ENCODE measurements around the gene ARHGAP45. TPM values are rescaled to one million over a fixed set of nuclear protein-coding genes. Genes with fewer than 3 reads are reported as not detected.
A peak's percentile ranks its signal among the peaks of the same experiment; 100 is the strongest.

ARHGAP45 gene
- total and polyA plus RNA-seq, 9 of the 15 experiments (the other 6 are each of a cell fraction or from before 2014, with no cell fraction given): 0.08 to 22.1 (median 4.2) TPM

DNA sequence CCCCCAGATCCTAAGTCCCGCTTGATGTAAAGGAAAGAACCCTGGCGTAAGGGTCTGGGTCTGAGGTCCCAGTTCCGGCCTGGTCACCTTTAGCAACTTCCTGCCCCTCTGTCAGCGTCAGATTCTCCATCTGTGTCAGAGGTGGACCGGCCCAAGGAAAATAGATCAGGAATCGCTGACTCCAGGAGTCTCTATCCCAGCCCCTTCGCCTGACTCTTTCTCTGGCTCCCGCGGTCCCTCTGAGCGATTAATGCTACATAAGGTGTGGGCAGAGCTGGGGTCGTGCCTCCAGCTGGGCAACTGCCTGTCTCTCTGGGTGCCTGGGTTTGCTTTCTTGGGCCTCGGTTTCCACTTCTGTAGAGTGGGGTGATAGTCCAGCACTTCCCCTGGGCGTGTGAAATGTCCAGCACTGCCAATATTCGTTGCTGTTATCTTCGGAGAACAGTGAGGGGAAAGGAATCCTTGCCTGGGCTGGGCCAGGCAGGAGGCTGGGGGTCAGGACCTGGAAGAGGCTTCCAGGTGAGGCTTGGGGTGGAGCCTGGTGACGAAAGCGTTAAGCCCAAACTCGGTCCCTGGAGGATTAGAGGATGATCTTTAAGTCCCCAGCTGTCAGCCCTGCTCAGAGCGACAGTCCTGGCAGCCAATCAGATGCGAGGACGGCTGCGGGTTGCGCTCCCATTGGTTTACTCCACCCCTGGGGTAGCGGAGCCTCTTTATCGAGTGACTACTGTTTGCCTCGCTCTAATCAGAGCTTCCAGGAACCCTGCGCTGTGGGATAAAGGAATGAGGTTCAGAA, 26.3 kb upstream of the ARHGAP45 start (continued):
- TF ChIP-seq ASH1L (IDR thresholded peaks at IDR 0.05; ENCODE audit: borderline replicate concordance, low read depth, partially characterized antibody) (peak; percentile 97), NBN (IDR thresholded peaks at IDR 0.05; ENCODE audit: low read depth) (peak; percentile 75; the same call in 1 of the 2 replicates), U2AF2 (optimal IDR thresholded peaks at IDR 0.05; ENCODE audit: low read depth, low read length) (no peak), RCOR1 (IDR thresholded peaks at IDR 0.05; ENCODE audit: borderline replicate concordance in 1 of 2, low read depth in 2 of 2, low read length in 2 of 2) (peak; percentile 39 to 90), MIER1 (IDR thresholded peaks at IDR 0.05; ENCODE audit: low read depth) (peak; percentile 38; the same call in 1 of the 2 replicates), NRF1 (conservative IDR thresholded peaks at IDR 0.05 in 1 of 2, IDR thresholded peaks at IDR 0.05 in 1 of 2) (peak in 1 of 2 experiments; percentile 54; a peak in 2 of 4 replicates), NCOA4 (IDR thresholded peaks at IDR 0.05; ENCODE audit: partially characterized antibody) (peak; percentile 73), KLF13 (tag; IDR thresholded peaks at IDR 0.05; ENCODE audit: borderline replicate concordance, low read depth) (0 out of 2 replicates have a peak, but pooled peaks have one; percentile 29), CSDE1 (IDR thresholded peaks at IDR 0.05) (no peak), MEF2D (tag; conservative IDR thresholded peaks at IDR 0.05; ENCODE audit: low read depth) (no peak), PHF8 (IDR thresholded peaks at IDR 0.05; ENCODE audit: borderline replicate concordance, low read length) (no peak)
- TF ChIP-seq, protein P1, sequence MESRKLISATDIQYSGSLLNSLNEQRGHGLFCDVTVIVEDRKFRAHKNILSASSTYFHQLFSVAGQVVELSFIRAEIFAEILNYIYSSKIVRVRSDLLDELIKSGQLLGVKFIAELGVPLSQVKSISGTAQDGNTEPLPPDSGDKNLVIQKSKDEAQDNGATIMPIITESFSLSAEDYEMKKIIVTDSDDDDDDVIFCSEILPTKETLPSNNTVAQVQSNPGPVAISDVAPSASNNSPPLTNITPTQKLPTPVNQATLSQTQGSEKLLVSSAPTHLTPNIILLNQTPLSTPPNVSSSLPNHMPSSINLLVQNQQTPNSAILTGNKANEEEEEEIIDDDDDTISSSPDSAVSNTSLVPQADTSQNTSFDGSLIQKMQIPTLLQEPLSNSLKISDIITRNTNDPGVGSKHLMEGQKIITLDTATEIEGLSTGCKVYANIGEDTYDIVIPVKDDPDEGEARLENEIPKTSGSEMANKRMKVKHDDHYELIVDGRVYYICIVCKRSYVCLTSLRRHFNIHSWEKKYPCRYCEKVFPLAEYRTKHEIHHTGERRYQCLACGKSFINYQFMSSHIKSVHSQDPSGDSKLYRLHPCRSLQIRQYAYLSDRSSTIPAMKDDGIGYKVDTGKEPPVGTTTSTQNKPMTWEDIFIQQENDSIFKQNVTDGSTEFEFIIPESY (CRISPR knock-in tag; IDR thresholded peaks at IDR 0.05): peak; percentile 56; the same call in 1 of the 2 replicates
- TF ChIP-seq, protein P2, sequence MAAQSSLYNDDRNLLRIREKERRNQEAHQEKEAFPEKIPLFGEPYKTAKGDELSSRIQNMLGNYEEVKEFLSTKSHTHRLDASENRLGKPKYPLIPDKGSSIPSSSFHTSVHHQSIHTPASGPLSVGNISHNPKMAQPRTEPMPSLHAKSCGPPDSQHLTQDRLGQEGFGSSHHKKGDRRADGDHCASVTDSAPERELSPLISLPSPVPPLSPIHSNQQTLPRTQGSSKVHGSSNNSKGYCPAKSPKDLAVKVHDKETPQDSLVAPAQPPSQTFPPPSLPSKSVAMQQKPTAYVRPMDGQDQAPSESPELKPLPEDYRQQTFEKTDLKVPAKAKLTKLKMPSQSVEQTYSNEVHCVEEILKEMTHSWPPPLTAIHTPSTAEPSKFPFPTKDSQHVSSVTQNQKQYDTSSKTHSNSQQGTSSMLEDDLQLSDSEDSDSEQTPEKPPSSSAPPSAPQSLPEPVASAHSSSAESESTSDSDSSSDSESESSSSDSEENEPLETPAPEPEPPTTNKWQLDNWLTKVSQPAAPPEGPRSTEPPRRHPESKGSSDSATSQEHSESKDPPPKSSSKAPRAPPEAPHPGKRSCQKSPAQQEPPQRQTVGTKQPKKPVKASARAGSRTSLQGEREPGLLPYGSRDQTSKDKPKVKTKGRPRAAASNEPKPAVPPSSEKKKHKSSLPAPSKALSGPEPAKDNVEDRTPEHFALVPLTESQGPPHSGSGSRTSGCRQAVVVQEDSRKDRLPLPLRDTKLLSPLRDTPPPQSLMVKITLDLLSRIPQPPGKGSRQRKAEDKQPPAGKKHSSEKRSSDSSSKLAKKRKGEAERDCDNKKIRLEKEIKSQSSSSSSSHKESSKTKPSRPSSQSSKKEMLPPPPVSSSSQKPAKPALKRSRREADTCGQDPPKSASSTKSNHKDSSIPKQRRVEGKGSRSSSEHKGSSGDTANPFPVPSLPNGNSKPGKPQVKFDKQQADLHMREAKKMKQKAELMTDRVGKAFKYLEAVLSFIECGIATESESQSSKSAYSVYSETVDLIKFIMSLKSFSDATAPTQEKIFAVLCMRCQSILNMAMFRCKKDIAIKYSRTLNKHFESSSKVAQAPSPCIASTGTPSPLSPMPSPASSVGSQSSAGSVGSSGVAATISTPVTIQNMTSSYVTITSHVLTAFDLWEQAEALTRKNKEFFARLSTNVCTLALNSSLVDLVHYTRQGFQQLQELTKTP (IDR thresholded peaks at IDR 0.05; ENCODE audit: low read depth in 1 of 2, partially characterized antibody in 2 of 2): peak in 1 of 2 experiments; percentile 39
- TF ChIP-seq, protein P3, sequence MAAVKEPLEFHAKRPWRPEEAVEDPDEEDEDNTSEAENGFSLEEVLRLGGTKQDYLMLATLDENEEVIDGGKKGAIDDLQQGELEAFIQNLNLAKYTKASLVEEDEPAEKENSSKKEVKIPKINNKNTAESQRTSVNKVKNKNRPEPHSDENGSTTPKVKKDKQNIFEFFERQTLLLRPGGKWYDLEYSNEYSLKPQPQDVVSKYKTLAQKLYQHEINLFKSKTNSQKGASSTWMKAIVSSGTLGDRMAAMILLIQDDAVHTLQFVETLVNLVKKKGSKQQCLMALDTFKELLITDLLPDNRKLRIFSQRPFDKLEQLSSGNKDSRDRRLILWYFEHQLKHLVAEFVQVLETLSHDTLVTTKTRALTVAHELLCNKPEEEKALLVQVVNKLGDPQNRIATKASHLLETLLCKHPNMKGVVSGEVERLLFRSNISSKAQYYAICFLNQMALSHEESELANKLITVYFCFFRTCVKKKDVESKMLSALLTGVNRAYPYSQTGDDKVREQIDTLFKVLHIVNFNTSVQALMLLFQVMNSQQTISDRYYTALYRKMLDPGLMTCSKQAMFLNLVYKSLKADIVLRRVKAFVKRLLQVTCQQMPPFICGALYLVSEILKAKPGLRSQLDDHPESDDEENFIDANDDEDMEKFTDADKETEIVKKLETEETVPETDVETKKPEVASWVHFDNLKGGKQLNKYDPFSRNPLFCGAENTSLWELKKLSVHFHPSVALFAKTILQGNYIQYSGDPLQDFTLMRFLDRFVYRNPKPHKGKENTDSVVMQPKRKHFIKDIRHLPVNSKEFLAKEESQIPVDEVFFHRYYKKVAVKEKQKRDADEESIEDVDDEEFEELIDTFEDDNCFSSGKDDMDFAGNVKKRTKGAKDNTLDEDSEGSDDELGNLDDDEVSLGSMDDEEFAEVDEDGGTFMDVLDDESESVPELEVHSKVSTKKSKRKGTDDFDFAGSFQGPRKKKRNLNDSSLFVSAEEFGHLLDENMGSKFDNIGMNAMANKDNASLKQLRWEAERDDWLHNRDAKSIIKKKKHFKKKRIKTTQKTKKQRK (IDR thresholded peaks at IDR 0.05; ENCODE audit: borderline replicate concordance, low read depth, low read length): peak; percentile 30; the same call in 1 of the 2 replicates
- TF ChIP-seq, protein P4, sequence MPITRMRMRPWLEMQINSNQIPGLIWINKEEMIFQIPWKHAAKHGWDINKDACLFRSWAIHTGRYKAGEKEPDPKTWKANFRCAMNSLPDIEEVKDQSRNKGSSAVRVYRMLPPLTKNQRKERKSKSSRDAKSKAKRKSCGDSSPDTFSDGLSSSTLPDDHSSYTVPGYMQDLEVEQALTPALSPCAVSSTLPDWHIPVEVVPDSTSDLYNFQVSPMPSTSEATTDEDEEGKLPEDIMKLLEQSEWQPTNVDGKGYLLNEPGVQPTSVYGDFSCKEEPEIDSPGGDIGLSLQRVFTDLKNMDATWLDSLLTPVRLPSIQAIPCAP (CRISPR knock-in tag; IDR thresholded peaks at IDR 0.05; ENCODE audit: borderline replicate concordance): no peak
